IMR-90 (cell line): ENCODE measurements around the gene ENHO. TPM values are rescaled to one million over a fixed set of nuclear protein-coding genes. Genes with fewer than 3 reads are reported as not detected.

Experiments used
- ATAC-seq: fragments of 200-7000 bp; cut with Tn5 transposase; 2 replicates; pipeline ENCODE4 v1.9.1; 2020; ENCODE audit warnings: low read depth, mild to moderate bottlenecking, moderate library complexity
- BruUV-seq: library from RNA; stranded (reverse); fragments of 400-500 nt; replicated peaks from 2 replicates; lab custom pipeline; 2021; lab: Mats Ljungman, UMichigan
- CTCF ChIA-PET: fragments of 300-600 bp; formaldehyde crosslinking; extraction: SDS; loops from one replicate; lab custom pipeline; 2021; ENCODE audit warnings: antibody characterized with exemption; lab: Yijun Ruan, JAX
- POLR2A ChIA-PET: fragments of 300-600 bp; sonication (Branson Sonifier 250); formaldehyde crosslinking; loops from one replicate; lab custom pipeline; 2022; ENCODE audit warnings: antibody characterized with exemption; ENCODE audit not compliant: unreplicated experiment; lab: Charles Lee
- DNase-seq: peaks from one replicate; pipeline ENCODE4 v3.0.0; 2013
- H2AFZ ChIP-seq: replicated peaks from 2 replicates; pipeline ENCODE3; 2013; ENCODE audit warnings: low read length, mild to moderate bottlenecking; ENCODE audit not compliant: poor library complexity
- H2AK5ac ChIP-seq: 2 replicates; pipeline ENCODE4 v1.6.1; 2013; ENCODE audit warnings: low read depth, low read length, inconsistent platforms
- H2AK9ac ChIP-seq: replicated peaks from 2 replicates; pipeline ENCODE3; 2013; ENCODE audit warnings: mild to moderate bottlenecking, low read depth, low read length, moderate library complexity; ENCODE audit not compliant: poor library complexity
- H2BK120ac ChIP-seq: 2 replicates; pipeline ENCODE4 v1.6.1; 2013; ENCODE audit warnings: low read depth, low read length, inconsistent platforms
- H2BK15ac ChIP-seq: 3 replicates; pipeline ENCODE4 v1.6.1; 2013; ENCODE audit warnings: low read depth, low read length, inconsistent platforms
- H2BK20ac ChIP-seq: 2 replicates; pipeline ENCODE4 v1.6.1; 2013; ENCODE audit warnings: low read depth, mild to moderate bottlenecking, inconsistent platforms, low read length, moderate library complexity
- H2BK5ac ChIP-seq: 2 replicates; pipeline ENCODE4 v1.6.1; 2013; ENCODE audit warnings: mild to moderate bottlenecking, low read depth, low read length, inconsistent platforms; ENCODE audit not compliant: poor library complexity, severe bottlenecking
- H3K14ac ChIP-seq: replicated peaks from 2 replicates; pipeline ENCODE4 v1.6.1; 2013; ENCODE audit warnings: low read depth, low read length, inconsistent platforms
- H3K18ac ChIP-seq: 2 replicates; pipeline ENCODE4 v1.6.1; 2013; ENCODE audit warnings: low read depth, low read length, control low read depth
- H3K23ac ChIP-seq: 2 replicates; pipeline ENCODE4 v1.6.1; 2013; ENCODE audit warnings: low read depth, low read length, inconsistent platforms
- H3K27ac ChIP-seq: 2 replicates; pipeline ENCODE4 v1.5.1; 2013; ENCODE audit warnings: mild to moderate bottlenecking, control low read depth, low read length; ENCODE audit not compliant: insufficient read depth
- H3K27me3 ChIP-seq: 2 replicates; pipeline ENCODE4 v1.6.1; 2013; ENCODE audit warnings: low read length; ENCODE audit not compliant: control insufficient read depth, insufficient read depth
- H3K36me3 ChIP-seq: 2 replicates; pipeline ENCODE4 v1.6.1; 2013; ENCODE audit warnings: low read length, mixed read lengths; ENCODE audit not compliant: control insufficient read depth, insufficient read depth
- H3K4ac ChIP-seq: 2 replicates; pipeline ENCODE4 v1.6.1; 2013; ENCODE audit warnings: low read depth, low read length, inconsistent platforms
- H3K4me1 ChIP-seq: 2 replicates; pipeline ENCODE4 v1.6.1; 2013; ENCODE audit warnings: low read length, mixed read lengths; ENCODE audit not compliant: control insufficient read depth, insufficient read depth
- H3K4me2 ChIP-seq: 2 replicates; pipeline ENCODE4 v1.6.1; 2013; ENCODE audit warnings: low read depth, mild to moderate bottlenecking, control low read depth, low read length, moderate library complexity
- H3K4me3 ChIP-seq: 2 replicates; pipeline ENCODE4 v1.5.1; 2013; ENCODE audit warnings: low read depth, mild to moderate bottlenecking, control low read depth, low read length, moderate library complexity; ENCODE audit not compliant: insufficient read depth
- H3K56ac ChIP-seq: 2 replicates; pipeline ENCODE4 v1.6.1; 2013; ENCODE audit warnings: low read length, inconsistent platforms; ENCODE audit not compliant: insufficient read depth; ENCODE audit errors: extremely low read depth
- H3K79me1 ChIP-seq, 2 experiments: 2 replicates each; pipeline ENCODE4 v1.6.1; 2013; ENCODE audit warnings: low read length in 2 of 2, inconsistent platforms in 1 of 2, low read depth in 1 of 2
- H3K9ac ChIP-seq: 2 replicates; pipeline ENCODE4 v1.6.1; 2013; ENCODE audit warnings: low read depth, low read length, control low read depth
- H3K9me1 ChIP-seq: 2 replicates; pipeline ENCODE4 v1.6.1; 2013; ENCODE audit warnings: low read length, inconsistent platforms; ENCODE audit not compliant: insufficient read depth
- H3K9me3 ChIP-seq: 2 replicates; pipeline ENCODE4 v1.6.1; 2013; ENCODE audit warnings: low read length; ENCODE audit not compliant: control insufficient read depth, insufficient read depth
- H4K20me1 ChIP-seq: 2 replicates; pipeline ENCODE4 v1.6.1; 2013; ENCODE audit warnings: low read length, inconsistent platforms; ENCODE audit not compliant: insufficient read depth
- H4K5ac ChIP-seq: 2 replicates; pipeline ENCODE4 v1.6.1; 2013; ENCODE audit warnings: mild to moderate bottlenecking, low read depth, low read length, control low read depth
- H4K8ac ChIP-seq, 2 experiments: 2 replicates each; pipeline ENCODE4 v1.6.1; 2013; ENCODE audit warnings: low read depth in 2 of 2, low read length in 2 of 2, control low read depth in 1 of 2, inconsistent platforms in 1 of 2
- H4K91ac ChIP-seq: 2 replicates; pipeline ENCODE4 v1.6.1; 2013; ENCODE audit warnings: low read depth, low read length, inconsistent platforms; ENCODE audit not compliant: insufficient read depth
- MAZ ChIP-seq: IDR thresholded peaks from 2 replicates; pipeline ENCODE4 v1.6.1; 2012; ENCODE audit warnings: low read depth, mild to moderate bottlenecking, low read length, improper control_type of control experiment, moderate library complexity, borderline replicate concordance
- MXI1 ChIP-seq: IDR thresholded peaks from 2 replicates; pipeline ENCODE4 v1.6.1; 2012; ENCODE audit warnings: low read depth, mild to moderate bottlenecking, low read length, moderate library complexity, borderline replicate concordance
- WGBS, 2 experiments: methylation state at CpG; one replicate each; pipeline versions ENCODE4 v1.1.5 to v1.1.7; 2013; ENCODE audit warnings: missing lambda C conversion rate in 2 of 2; ENCODE audit not compliant: insufficient read length in 1 of 2; ENCODE audit errors: extremely low coverage in 2 of 2; 5-methylcytosine and 5-hydroxymethylcytosine counted together
- dilution Hi-C: fragments of 300-500 bp; cut with HindIII; formaldehyde crosslinking; loops from one replicate; pipeline ENCODE4 v1.14.3; 2018; ENCODE audit warnings: low sequenced_read_pairs; ENCODE audit not compliant: unreplicated experiment
- in situ Hi-C: fragments of 300-500 bp; cut with MboI; formaldehyde crosslinking; loops from 3 replicates; pipeline ENCODE4 v1.14.3; 2019; ENCODE audit warnings: low sequenced_read_pairs, inconsistent platforms, mixed read lengths
- intact Hi-C: fragments of 100-400 bp; cut with micrococcal nuclease; formaldehyde crosslinking; loops from 2 replicates; pipeline ENCODE4 v1.10.0; 2022
- polyA plus RNA-seq, 3 experiments: library from polyadenylated mRNA; depleted of rRNA; stranded (reverse); fragments of >200 nt; gene quantifications; 2 replicates each; pipeline ENCODE4 v1.2.3, GENCODE V29; 2012; ENCODE audit warnings: low replicate concordance in 1 of 3
- total RNA-seq: library from RNA; depleted of rRNA; stranded (reverse); fragments of >200 nt; gene quantifications from 2 replicates; pipeline ENCODE4 v1.2.3, GENCODE V29; 2012

ENHO gene
- total and polyA plus RNA-seq, 2 of the 4 experiments (the other 2 are of a cell fraction): not detected

DNA sequence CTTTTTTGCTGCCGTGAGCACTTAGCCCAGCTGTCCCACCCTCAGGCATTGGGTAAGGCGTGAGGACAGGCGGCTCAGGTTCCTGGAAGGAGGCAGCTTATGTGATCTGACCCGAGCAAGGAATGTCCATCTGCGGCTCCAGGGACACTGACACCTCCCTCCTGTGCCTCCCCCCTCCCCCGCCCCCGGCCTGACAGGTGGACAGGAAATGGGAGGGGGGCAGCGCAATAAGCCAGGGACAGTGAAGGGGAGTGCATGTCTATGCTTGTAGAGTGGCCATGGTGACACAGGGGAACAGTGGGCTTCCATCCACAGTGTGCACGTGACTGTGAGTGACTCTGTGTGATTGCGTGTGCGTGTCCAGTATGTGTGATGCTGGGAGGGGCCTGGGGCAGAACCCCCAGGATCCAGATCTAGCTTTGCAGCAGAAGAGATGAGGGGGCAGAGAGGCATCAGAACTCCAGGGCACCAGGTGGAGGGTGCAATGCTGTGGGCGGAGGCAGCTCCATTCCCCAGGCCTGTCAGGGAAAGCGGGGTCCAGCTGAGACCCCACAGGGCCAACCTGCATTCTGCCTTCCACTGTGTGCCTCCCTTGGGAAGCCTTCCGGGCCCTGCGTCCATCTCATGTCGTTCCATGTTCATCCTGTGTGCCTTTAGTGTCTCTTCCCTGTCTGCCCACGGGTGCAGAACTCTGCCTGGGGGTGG is 36.3 kb upstream of the ENHO start:
- CTCF ChIA-PET: interaction anchor here (2.3 kb wide), 1 partner anchor 11 kb away, joined by 6 read pairs; no protein-coding TSS in a partner anchor

More for the DNA sequence above, 36.3 kb upstream of the ENHO start:
- DNase-seq (no peak), ATAC-seq (no peak)
- no peaks in the 10 kb centered on the region for H3K9me1 ChIP-seq
- no peak overlapping the region for H2AFZ ChIP-seq
- 71% methylated on average over 1 of the region's 17 CpGs; no CpG with 5 or more reads in 1 of the 2 experiments for WGBS, 2 experiments
- H2AK9ac ChIP-seq: no peak overlapping the region
- H3K18ac ChIP-seq: no peak overlapping the region
- H3K23ac ChIP-seq: no peak overlapping the region
- H3K36me3 ChIP-seq: no peaks in the 10 kb centered on the region
- H2AK5ac ChIP-seq: no peak overlapping the region
- no peak overlapping the region for H3K27ac ChIP-seq
- dilution Hi-C loops: no loop called here
- no TSS peak for BruUV-seq
- H3K4me1 ChIP-seq: peaks cover 9% of the 10 kb centered on the region; the same call in 1 of the 2 replicates
- in situ Hi-C loops: no loop called here
- no peak overlapping the region; the same call in 1 of the 2 replicates for H3K4me2 ChIP-seq
- H2BK5ac ChIP-seq: no peak overlapping the region
- H2BK120ac ChIP-seq: no peak overlapping the region
- POLR2A ChIA-PET: no interaction called here
- H4K8ac ChIP-seq: no peak overlapping the region
- H3K4ac ChIP-seq: no peak overlapping the region
- H3K9me3 ChIP-seq: peaks cover 3% of the 10 kb centered on the region; the same call in 1 of the 2 replicates
- TF ChIP-seq MAZ (no peak), MXI1 (no peak)
- H3K27me3 ChIP-seq: peaks cover 58% of the 10 kb centered on the region
- no peak overlapping the region for H3K4me3 ChIP-seq
- no peak overlapping the region for H3K9ac ChIP-seq
- H4K91ac ChIP-seq: no peak overlapping the region
- no peak overlapping the region for H4K5ac ChIP-seq
- no peak overlapping the region for H3K56ac ChIP-seq
- intact Hi-C loops: no loop called here
- no peak overlapping the region for H3K14ac ChIP-seq
- no peak overlapping the region for H2BK15ac ChIP-seq
- H3K79me1 ChIP-seq: no peaks in the 10 kb centered on the region
- no peaks in the 10 kb centered on the region for H4K20me1 ChIP-seq
- H2BK20ac ChIP-seq: no peak overlapping the region
